SK-N-SH (cell line): ENCODE measurements around the gene NOC2L.

Experiments
- POLR2AphosphoS5 ChIP-seq: IDR thresholded peaks from 2 replicates; pipeline ENCODE4 v1.6.1; 2012; ENCODE audit warnings: low read depth, low read length
- RAD21 ChIP-seq: IDR thresholded peaks from 2 replicates; pipeline ENCODE4 v1.6.1; 2012; ENCODE audit warnings: mild to moderate bottlenecking, low read length
- SIN3A ChIP-seq: IDR thresholded peaks from 2 replicates; pipeline ENCODE4 v1.6.1; 2012; ENCODE audit warnings: low read depth, mild to moderate bottlenecking, low read length, moderate library complexity, borderline replicate concordance
- TF ChIP-seq, protein P1 (sequence below): IDR thresholded peaks from 2 replicates; pipeline ENCODE4 v1.6.1; 2012; ENCODE audit warnings: mild to moderate bottlenecking, low read depth, low read length, moderate library complexity
- TF ChIP-seq, protein P2 (sequence below): fragments of 200-600 bp; sonication (generic); IDR thresholded peaks from 2 replicates; pipeline ENCODE4 v1.6.1; 2017; ENCODE audit warnings: antibody characterized with exemption, mild to moderate bottlenecking, moderate library complexity
- TF ChIP-seq, protein P3 (sequence below): IDR thresholded peaks from 2 replicates; pipeline ENCODE4 v1.4.0; 2012; ENCODE audit warnings: low read depth

DNA sequence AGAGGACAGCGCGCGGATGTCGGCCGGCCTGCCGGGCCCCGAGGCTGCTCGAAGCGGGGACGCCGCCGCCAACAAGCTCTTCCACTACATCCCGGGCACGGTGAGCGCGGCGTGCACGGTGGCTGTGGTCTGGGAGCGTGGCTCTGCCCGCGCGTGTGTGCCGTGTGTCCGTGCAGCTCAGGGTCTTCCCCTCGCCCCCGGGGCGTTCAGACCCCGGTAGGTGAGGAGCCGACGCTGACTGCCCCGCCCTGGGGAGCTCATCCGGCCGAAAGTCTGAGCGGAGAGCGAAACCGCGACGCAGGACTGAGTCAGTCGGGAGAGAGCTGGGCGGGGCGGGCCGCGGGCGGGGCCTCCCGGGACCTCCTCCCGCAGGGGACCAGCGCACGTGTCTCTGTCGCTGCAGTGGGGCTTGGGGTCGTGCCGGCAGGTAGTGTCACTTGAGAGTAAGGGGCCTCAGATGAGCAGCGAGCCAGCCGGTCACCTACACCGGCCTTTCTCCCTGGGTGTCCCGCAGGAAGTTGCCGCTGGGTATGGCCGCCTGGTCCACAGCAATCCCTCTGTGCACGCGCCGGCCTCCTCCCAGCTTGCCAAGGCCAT is 7.7 kb upstream of the NOC2L start:
- TF ChIP-seq, protein P1, sequence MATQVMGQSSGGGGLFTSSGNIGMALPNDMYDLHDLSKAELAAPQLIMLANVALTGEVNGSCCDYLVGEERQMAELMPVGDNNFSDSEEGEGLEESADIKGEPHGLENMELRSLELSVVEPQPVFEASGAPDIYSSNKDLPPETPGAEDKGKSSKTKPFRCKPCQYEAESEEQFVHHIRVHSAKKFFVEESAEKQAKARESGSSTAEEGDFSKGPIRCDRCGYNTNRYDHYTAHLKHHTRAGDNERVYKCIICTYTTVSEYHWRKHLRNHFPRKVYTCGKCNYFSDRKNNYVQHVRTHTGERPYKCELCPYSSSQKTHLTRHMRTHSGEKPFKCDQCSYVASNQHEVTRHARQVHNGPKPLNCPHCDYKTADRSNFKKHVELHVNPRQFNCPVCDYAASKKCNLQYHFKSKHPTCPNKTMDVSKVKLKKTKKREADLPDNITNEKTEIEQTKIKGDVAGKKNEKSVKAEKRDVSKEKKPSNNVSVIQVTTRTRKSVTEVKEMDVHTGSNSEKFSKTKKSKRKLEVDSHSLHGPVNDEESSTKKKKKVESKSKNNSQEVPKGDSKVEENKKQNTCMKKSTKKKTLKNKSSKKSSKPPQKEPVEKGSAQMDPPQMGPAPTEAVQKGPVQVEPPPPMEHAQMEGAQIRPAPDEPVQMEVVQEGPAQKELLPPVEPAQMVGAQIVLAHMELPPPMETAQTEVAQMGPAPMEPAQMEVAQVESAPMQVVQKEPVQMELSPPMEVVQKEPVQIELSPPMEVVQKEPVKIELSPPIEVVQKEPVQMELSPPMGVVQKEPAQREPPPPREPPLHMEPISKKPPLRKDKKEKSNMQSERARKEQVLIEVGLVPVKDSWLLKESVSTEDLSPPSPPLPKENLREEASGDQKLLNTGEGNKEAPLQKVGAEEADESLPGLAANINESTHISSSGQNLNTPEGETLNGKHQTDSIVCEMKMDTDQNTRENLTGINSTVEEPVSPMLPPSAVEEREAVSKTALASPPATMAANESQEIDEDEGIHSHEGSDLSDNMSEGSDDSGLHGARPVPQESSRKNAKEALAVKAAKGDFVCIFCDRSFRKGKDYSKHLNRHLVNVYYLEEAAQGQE: no peak
- TF ChIP-seq, protein P2, sequence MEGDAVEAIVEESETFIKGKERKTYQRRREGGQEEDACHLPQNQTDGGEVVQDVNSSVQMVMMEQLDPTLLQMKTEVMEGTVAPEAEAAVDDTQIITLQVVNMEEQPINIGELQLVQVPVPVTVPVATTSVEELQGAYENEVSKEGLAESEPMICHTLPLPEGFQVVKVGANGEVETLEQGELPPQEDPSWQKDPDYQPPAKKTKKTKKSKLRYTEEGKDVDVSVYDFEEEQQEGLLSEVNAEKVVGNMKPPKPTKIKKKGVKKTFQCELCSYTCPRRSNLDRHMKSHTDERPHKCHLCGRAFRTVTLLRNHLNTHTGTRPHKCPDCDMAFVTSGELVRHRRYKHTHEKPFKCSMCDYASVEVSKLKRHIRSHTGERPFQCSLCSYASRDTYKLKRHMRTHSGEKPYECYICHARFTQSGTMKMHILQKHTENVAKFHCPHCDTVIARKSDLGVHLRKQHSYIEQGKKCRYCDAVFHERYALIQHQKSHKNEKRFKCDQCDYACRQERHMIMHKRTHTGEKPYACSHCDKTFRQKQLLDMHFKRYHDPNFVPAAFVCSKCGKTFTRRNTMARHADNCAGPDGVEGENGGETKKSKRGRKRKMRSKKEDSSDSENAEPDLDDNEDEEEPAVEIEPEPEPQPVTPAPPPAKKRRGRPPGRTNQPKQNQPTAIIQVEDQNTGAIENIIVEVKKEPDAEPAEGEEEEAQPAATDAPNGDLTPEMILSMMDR: no peak
- TF ChIP-seq SIN3A (no peak), RAD21 (no peak), POLR2AphosphoS5 (no peak)
- TF ChIP-seq, protein P3, sequence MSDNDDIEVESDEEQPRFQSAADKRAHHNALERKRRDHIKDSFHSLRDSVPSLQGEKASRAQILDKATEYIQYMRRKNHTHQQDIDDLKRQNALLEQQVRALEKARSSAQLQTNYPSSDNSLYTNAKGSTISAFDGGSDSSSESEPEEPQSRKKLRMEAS: no peak
